ENCODE measurements around the gene ABCA4.

- no peak for TF ChIP-seq CTCF (IDR thresholded peaks at IDR 0.05)
- TF ChIP-seq POLR2A (IDR thresholded peaks at IDR 0.05): no peak
Measured at GRCh38 chr1:94154989-94155388, 34.0 kb upstream of the ABCA4 start.
